DMS 273 treated with DMSO at 0.1 percent for 48 hours (cell line): ENCODE results near the gene PCDHGA2.
A peak's percentile ranks its signal among the peaks of the same experiment; 100 is the strongest.
"Not testable (repeated sequence)": the region's sequence is repeated elsewhere in the genome, so short reads cannot be mapped to it uniquely, and the experiment has no call there.

Source experiments
- DNase-seq: peaks from one replicate; lab custom pipeline; 2025; lab: John Stamatoyannopoulos, UW

Gene PCDHGA2

GRCh38 chr5:141349917-141350619 lies 11.5 kb downstream of the PCDHGA2 start, which contains the start of gene PCDHGB1:
TSS of gene PCDHGB1 (plus strand) at chr5:141350099. CDS start at chr5:141350261, 162 bp downstream.
- peak; percentile 42 for DNase-seq

- DNase-seq: no peak
These were observed 13.0 kb downstream of the PCDHGA2 start for GRCh38 chr5:141351591-141351990.

GRCh38 chr5:141354900-141355469 lies 16.4 kb downstream of the PCDHGA2 start, which contains the start of gene PCDHGA4:
TSS of gene PCDHGA4 (plus strand) at chr5:141355021. CDS start at chr5:141355108, 87 bp downstream.
- no peak for DNase-seq

- DNase-seq: no peak
These were observed 17.1 kb downstream of the PCDHGA2 start for GRCh38 chr5:141355641-141356040.

GRCh38 chr5:141356133-141356532 lies 17.6 kb downstream of the PCDHGA2 start:
- no peak for DNase-seq

GRCh38 chr5:141356950-141357349 lies 18.4 kb downstream of the PCDHGA2 start:
- DNase-seq: no peak

- DNase-seq: no peak
These were observed 21.3 kb downstream of the PCDHGA2 start, which contains the start of gene PCDHGB2 for GRCh38 chr5:141359790-141360426. TSS of gene PCDHGB2 (plus strand) at chr5:141359994. CDS start at chr5:141360136, 142 bp downstream.

GRCh38 chr5:141360685-141361084 lies 22.1 kb downstream of the PCDHGA2 start:
- DNase-seq: no peak

GRCh38 chr5:141362719-141363118 lies 24.2 kb downstream of the PCDHGA2 start:
- no peak for DNase-seq

GRCh38 chr5:141363952-141364660 lies 25.5 kb downstream of the PCDHGA2 start, which contains the start of gene PCDHGA5:
TSS of gene PCDHGA5 (plus strand) at chr5:141364162. CDS start at chr5:141364331, 169 bp downstream.
- DNase-seq: no peak

- no peak for DNase-seq
These were observed 27.7 kb downstream of the PCDHGA2 start for GRCh38 chr5:141366016-141366896.

- DNase-seq: no peak
These were observed 31.7 kb downstream of the PCDHGA2 start, which contains the start of gene PCDHGB3 for GRCh38 chr5:141369994-141370848. TSS of gene PCDHGB3 (plus strand) at chr5:141370242. CDS start at chr5:141370395, 153 bp downstream.

- no peak for DNase-seq
These were observed 33.3 kb downstream of the PCDHGA2 start for GRCh38 chr5:141371572-141372475.

GRCh38 chr5:141373673-141374317 lies 35.2 kb downstream of the PCDHGA2 start, which contains the start of gene PCDHGA6:
TSS of gene PCDHGA6 (plus strand) at chr5:141373891. CDS start at chr5:141374084, 193 bp downstream.
- no peak for DNase-seq

- DNase-seq: no peak
These were observed 36.1 kb downstream of the PCDHGA2 start for GRCh38 chr5:141374627-141375026.

- not testable (repeated sequence) for DNase-seq
These were observed 37.0 kb downstream of the PCDHGA2 start for GRCh38 chr5:141375444-141376155.

- DNase-seq: no peak
These were observed 44.1 kb downstream of the PCDHGA2 start, which contains the start of gene PCDHGA7 for GRCh38 chr5:141382469-141383294. TSS of gene PCDHGA7 (plus strand) at chr5:141382742. CDS start at chr5:141382900, 158 bp downstream.
